ENCODE data around the gene SNRPA. TPM values are rescaled to one million over a fixed set of nuclear protein-coding genes. Genes with fewer than 3 reads are reported as not detected.

SNRPA gene
- total and polyA plus RNA-seq, 2 of the 13 experiments (the other 11 are each of a cell fraction or from before 2014, with no cell fraction given) = 59.6 to 162 TPM

- TF ChIP-seq IKZF1 (IDR thresholded peaks at IDR 0.05) = no peak
- TF ChIP-seq HIC2 (CRISPR knock-in tag; IDR thresholded peaks at IDR 0.05; ENCODE audit: low read depth) = no peak
- peak; percentile 34; the same call in 1 of the 2 replicates for TF ChIP-seq ZNF350 (CRISPR knock-in tag; IDR thresholded peaks at IDR 0.05; ENCODE audit: borderline replicate concordance, low read depth)
- 0 out of 2 replicates have a peak, but pooled peaks have one; percentile 59 for TF ChIP-seq ZNF816 (CRISPR knock-in tag; IDR thresholded peaks at IDR 0.05; ENCODE audit: borderline replicate concordance)
- TF ChIP-seq RBFOX2 (IDR thresholded peaks at IDR 0.05; ENCODE audit: low read depth, low read length) = peak; percentile 86
- peak; percentile 79; the same call in 1 of the 2 replicates for TF ChIP-seq ZNF773 (CRISPR knock-in tag; IDR thresholded peaks at IDR 0.05; ENCODE audit: borderline replicate concordance)
- TF ChIP-seq HINFP (CRISPR knock-in tag; IDR thresholded peaks at IDR 0.05; ENCODE audit: low read depth) = no peak
- no peak for TF ChIP-seq ZNF543 (CRISPR knock-in tag; IDR thresholded peaks at IDR 0.05)
- TF ChIP-seq HNRNPUL1 (IDR thresholded peaks at IDR 0.05; ENCODE audit: low read depth, low read length) = no peak
- TF ChIP-seq DMAP1 (CRISPR knock-in tag; IDR thresholded peaks at IDR 0.05) = peak; percentile 83
- TF ChIP-seq ZNF644 (CRISPR knock-in tag; IDR thresholded peaks at IDR 0.05; ENCODE audit: low read depth) = no peak
- 0 out of 2 replicates have a peak, but pooled peaks have one; percentile 47 for TF ChIP-seq ZSCAN5A (CRISPR knock-in tag; IDR thresholded peaks at IDR 0.05; ENCODE audit: borderline replicate concordance)
- peak; percentile 58; the same call in 1 of the 2 replicates for TF ChIP-seq NFATC3 (CRISPR knock-in tag; IDR thresholded peaks at IDR 0.05)
- peak; percentile 74; the same call in 1 of the 2 replicates for TF ChIP-seq GABPB1 (CRISPR knock-in tag; IDR thresholded peaks at IDR 0.05)
- TF ChIP-seq KAT7 (CRISPR knock-in tag; IDR thresholded peaks at IDR 0.05; ENCODE audit: borderline replicate concordance) = peak; percentile 26; the same call in 1 of the 2 replicates
- no peak for TF ChIP-seq LRRFIP1 (CRISPR knock-in tag; conservative IDR thresholded peaks at IDR 0.05)
Observed at GRCh38 chr19:40750874-40751537, at the start of gene SNRPA (continued).

Data from HepG2 (cell line).